Measurements from ENCODE around the gene GCGR.

- no peak for TF ChIP-seq CTCF (conservative IDR thresholded peaks at IDR 0.05; ENCODE audit: low read length)
- no peak for TF ChIP-seq EZH2phosphoT487 (IDR thresholded peaks at IDR 0.05; ENCODE audit: borderline replicate concordance, low read depth, low read length)
Measured at GRCh38 chr17:81810892-81811704, 7.1 kb downstream of the GCGR start.

Data from OCI-LY7 (cell line).